Thyroid gland (tissue), 4 donors: ENCODE measurements around the gene AAMDC.

ENCODE experiments used
- CTCF ChIP-seq, 6 experiments: fragments of 200-600 bp in 3 of 6; fragments of 450-650 bp in 3 of 6; sonication (generic) in 3 of 6; IDR thresholded peaks; one replicate each; pipeline ENCODE4 v1.5.1; 2016 to 2019; ENCODE audit warnings: antibody characterized with exemption in 6 of 6, mild to moderate bottlenecking in 2 of 6, inconsistent platforms in 1 of 6, moderate library complexity in 1 of 6
- POLR2A ChIP-seq, 2 donors: fragments of 450-650 bp; IDR thresholded peaks; one replicate each; pipeline ENCODE4 v1.6.1; 2017; ENCODE audit warnings: antibody characterized with exemption in 2 of 2, mild to moderate bottlenecking in 2 of 2, moderate library complexity in 1 of 2

GRCh38 chr11:77819411-77819920 lies 1.5 kb upstream of the AAMDC start:
- TF ChIP-seq CTCF (IDR thresholded peaks at IDR 0.05) (peak in 4 of 6 experiments; percentile 12 to 40 (median 22)), POLR2A (IDR thresholded peaks at IDR 0.05) (peak in 1 of 2 donors; percentile 77)
